ENCODE measurements around the gene TMEM98. TPM values are rescaled to one million over a fixed set of nuclear protein-coding genes. Genes with fewer than 3 reads are reported as not detected.
A peak's percentile ranks its signal among the peaks of the same experiment; 100 is the strongest.

TMEM98 gene
- total and polyA plus RNA-seq, 9 of the 15 experiments (the other 6 are each of a cell fraction or from before 2014, with no cell fraction given), result 33.5 to 164 (median 84.7) TPM

GRCh38 chr17:32899236-32900013 lies 28.5 kb upstream of the TMEM98 start:
- no TSS peak for BruUV-seq (replicated peaks)
- DNase-seq (ENCODE audit: extremely low read depth in 1 of 4, low spot score in 3 of 4) (peak in 1 of 4 experiments; percentile 78), ATAC-seq (peak; percentile 29), FAIRE-seq (peak; percentile 29)
- Histone ChIP-seq H3K4me1 (replicated peaks in 1 of 2; ENCODE audit: control insufficient read depth in 2 of 2, insufficient read depth in 2 of 2, low read length in 2 of 2) (peaks cover 8 to 65% of the 10 kb centered on the region in 2 experiments), H3K27me3 (ENCODE audit: control insufficient read depth in 2 of 2, insufficient read depth in 2 of 2, low read length in 2 of 2) (no peaks in the 10 kb centered on the region), H3K9me1 (ENCODE audit: control insufficient read depth, insufficient read depth, low read length) (no peaks in the 10 kb centered on the region), H3K27ac (ENCODE audit: extremely low read depth, low read depth, low read length) (peak overlapping the region; percentile 88), H3K9me3 (replicated peaks; ENCODE audit: control insufficient read depth, insufficient read depth, low read depth, low read length) (no peaks in the 10 kb centered on the region), H3K4me3 (no peak overlapping the region), H3K4me2 (ENCODE audit: insufficient read depth, low read length) (no peak overlapping the region; the same call in 1 of the 2 replicates), H3K9ac (ENCODE audit: insufficient read depth in 1 of 2, low read depth in 2 of 2, low read length in 2 of 2) (peak overlapping the region in 1 of 2 experiments; percentile 63; a peak in 2 of 4 replicates), H3K79me2 (ENCODE audit: control insufficient read depth, insufficient read depth, low read length) (no peaks in the 10 kb centered on the region), H4K20me1 (replicated peaks; ENCODE audit: control insufficient read depth, insufficient read depth, low read length) (no peaks in the 10 kb centered on the region), H3K36me3 (ENCODE audit: control insufficient read depth, insufficient read depth, low read length) (no peaks in the 10 kb centered on the region), H2AFZ (ENCODE audit: low read depth, low read length) (peak overlapping the region; percentile 76)
- ChIA-PET CTCF (ENCODE audit: low intra/inter-chr PET ratio) (no interaction called here), POLR2A (no interaction called here)
- in situ Hi-C loops (cut with MboI) (loop anchor here (10.0 kb wide), 1 partner anchor 115 kb away; no protein-coding TSS in a partner anchor), intact Hi-C loops (cut with micrococcal nuclease) (no loop called here)
- 3% methylated on average over 2 of the region's 2 CpGs for WGBS (ENCODE audit: insufficient coverage, low coverage, missing lambda C conversion rate)
- no peak for TF ChIP-seq IRF2 (CRISPR knock-in tag; IDR thresholded peaks at IDR 0.05)
- no peak for TF ChIP-seq ZNF3 (CRISPR knock-in tag; IDR thresholded peaks at IDR 0.05)
- peak; percentile 64 for TF ChIP-seq PKNOX1 (IDR thresholded peaks at IDR 0.05)
- no peak for TF ChIP-seq MAFK (IDR thresholded peaks at IDR 0.05; ENCODE audit: low read length)
- no peak for TF ChIP-seq TRIM24 (IDR thresholded peaks at IDR 0.05)
- no peak for TF ChIP-seq ZFP1 (CRISPR knock-in tag; IDR thresholded peaks at IDR 0.05)
- TF ChIP-seq USF1 (CRISPR knock-in tag; IDR thresholded peaks at IDR 0.05), result no peak
- TF ChIP-seq RHOXF2B (CRISPR knock-in tag; conservative IDR thresholded peaks at IDR 0.05), result no peak
- no peak for TF ChIP-seq ZNF444 (CRISPR knock-in tag; IDR thresholded peaks at IDR 0.05)
- TF ChIP-seq CXXC5 (CRISPR knock-in tag; IDR thresholded peaks at IDR 0.05), result no peak
- no peak for TF ChIP-seq ASH1L (IDR thresholded peaks at IDR 0.05; ENCODE audit: borderline replicate concordance, low read depth, partially characterized antibody)
- peak; percentile 71 for TF ChIP-seq MEIS2 (IDR thresholded peaks at IDR 0.05; ENCODE audit: partially characterized antibody)
- TF ChIP-seq ZKSCAN8 (CRISPR knock-in tag; IDR thresholded peaks at IDR 0.05), result no peak
- no peak for TF ChIP-seq CHD2 (IDR thresholded peaks at IDR 0.05; ENCODE audit: low read depth, low read length)
- no peak for TF ChIP-seq HINFP (tag; conservative IDR thresholded peaks at IDR 0.05; ENCODE audit: low read depth)
- no peak for TF ChIP-seq DACH1 (IDR thresholded peaks at IDR 0.05; ENCODE audit: partially characterized antibody)
- TF ChIP-seq TSC22D4 (tag; IDR thresholded peaks at IDR 0.05), result no peak
- TF ChIP-seq HDAC2 (IDR thresholded peaks at IDR 0.05), result no peak
- peak; percentile 59 for TF ChIP-seq CBFA2T3 (IDR thresholded peaks at IDR 0.05)

Measured in K562 (cell line).